22Rv1 (cell line): ENCODE measurements around the gene KCNAB1.

Source experiments
- CTCF ChIP-seq: fragments of 450-650 bp; IDR thresholded peaks from 2 replicates; pipeline ENCODE4 v1.5.1; 2017; ENCODE audit warnings: mild to moderate bottlenecking
- ZFX ChIP-seq: fragments of 450-650 bp; IDR thresholded peaks from 2 replicates; pipeline ENCODE4 v1.6.1; 2017; ENCODE audit warnings: antibody characterized with exemption, borderline replicate concordance

- no peak for TF ChIP-seq CTCF
- TF ChIP-seq ZFX, result no peak
Measured at GRCh38 chr3:156226676-156227420, 106.5 kb downstream of the KCNAB1 start.
